K562 (cell line): ENCODE results near the gene MYO1D. TPM values are rescaled to one million over a fixed set of nuclear protein-coding genes. Genes with fewer than 3 reads are reported as not detected.

Source experiments
- CBX8 ChIP-seq: fragments of 200-600 bp; sonication (generic); IDR thresholded peaks from 2 replicates; pipeline ENCODE4 v1.6.1; 2012; ENCODE audit warnings: borderline replicate concordance, mixed run types, low read depth, mild to moderate bottlenecking, moderate library complexity, mixed read lengths, low read length, control low read depth, inconsistent platforms; ENCODE audit not compliant: poor library complexity, severe bottlenecking; ENCODE audit errors: extremely low read depth
- CTBP1 ChIP-seq: fragments of 450-650 bp; IDR thresholded peaks from 2 replicates; pipeline ENCODE4 v1.6.1; 2016; ENCODE audit warnings: borderline replicate concordance
- DACH1 ChIP-seq: fragments of 450-650 bp; IDR thresholded peaks from 2 replicates; pipeline ENCODE4 v1.6.1; 2018; ENCODE audit not compliant: partially characterized antibody
- MCM5 ChIP-seq: fragments of 450-650 bp; IDR thresholded peaks from 2 replicates; pipeline ENCODE4 v1.6.1; 2016; ENCODE audit warnings: low read depth
- MGA ChIP-seq: fragments of 450-650 bp; IDR thresholded peaks from 2 replicates; pipeline ENCODE4 v1.6.1; 2016; ENCODE audit warnings: mild to moderate bottlenecking, moderate library complexity
- SLC30A9 ChIP-seq: fragments of 250-450 bp; sonication (Bioruptor Pico); IDR thresholded peaks from 2 replicates; pipeline ENCODE4 v1.8.0; 2022; ENCODE audit warnings: mild to moderate bottlenecking, moderate library complexity
- ZNF197 ChIP-seq: fragments of 200-800 bp; sonication (Bioruptor generic); IDR thresholded peaks from 2 replicates; pipeline ENCODE4 v1.6.1; 2016; ENCODE audit warnings: low read depth, missing genetic modification characterization, missing compliant biosample characterization
- ZNF445 ChIP-seq: fragments of 250-450 bp; sonication (Bioruptor Pico); IDR thresholded peaks from 2 replicates; pipeline ENCODE4 v1.4.0; 2020; ENCODE audit warnings: low read depth, mild to moderate bottlenecking, moderate library complexity
- ZNF668 ChIP-seq: fragments of 250-450 bp; sonication (Bioruptor Pico); IDR thresholded peaks from 2 replicates; pipeline ENCODE4 v1.8.0; 2022; ENCODE audit warnings: mild to moderate bottlenecking, inconsistent platforms
- polyA plus RNA-seq, 8 experiments: library from polyadenylated mRNA; depleted of rRNA in 4 of 8; stranded (reverse) in 5 of 8; unstranded in 3 of 8; fragments of >200 nt; fragmentation: Nextera tagmentation in 2 of 8; fragmentation: Illumina TruSeq in 1 of 8; extraction: Ambion mirVana in 2 of 8; extraction: Trizol in 1 of 8; gene quantifications; 2 replicates each; pipeline versions ENCODE4 v1.2.1 to v1.2.3, GENCODE V29; 2011 to 2014; ENCODE audit warnings: inconsistent platforms in 1 of 8, missing spikeins in 1 of 8
- total RNA-seq, 7 experiments: library from RNA; depleted of rRNA in 6 of 7; stranded (reverse); fragments of >200 nt in 6 of 7; fragmentation: Illumina TruSeq in 2 of 7; extraction: Trizol in 2 of 7; gene quantifications; 2 replicates each; pipeline versions ENCODE4 v1.2.1 to v1.2.3, GENCODE V29; 2011 to 2021; ENCODE audit warnings: low replicate concordance in 1 of 7

The MYO1D gene
- total and polyA plus RNA-seq, 9 of the 15 experiments (the other 6 are each of a cell fraction or from before 2014, with no cell fraction given), result 2.1 to 71.2 (median 45.4) TPM

GRCh38 chr17:32784113-32784512 lies 92.8 kb downstream of the MYO1D start (continued):
- TF ChIP-seq MGA, result peak; percentile 50
- no peak for TF ChIP-seq ZNF445 (CRISPR knock-in tag)
- TF ChIP-seq ZNF197, result no peak
- TF ChIP-seq CBX8, result no peak
- no peak for TF ChIP-seq MCM5
- no peak for TF ChIP-seq ZNF668
- no peak for TF ChIP-seq DACH1
- no peak for TF ChIP-seq CTBP1
- no peak for TF ChIP-seq SLC30A9 (CRISPR knock-in tag)
